Subcutaneous adipose tissue (tissue), 4 donors: ENCODE measurements around the gene GATA2. TPM values are rescaled to one million over a fixed set of nuclear protein-coding genes. Genes with fewer than 3 reads are reported as not detected.

Source experiments
- CTCF ChIP-seq: fragments of 450-650 bp; IDR thresholded peaks from one replicate; pipeline ENCODE4 v1.5.1; 2016; ENCODE audit warnings: low read depth, mild to moderate bottlenecking, control low read depth, antibody characterized with exemption, moderate library complexity
- total RNA-seq, 4 donors: library from RNA; depleted of rRNA; stranded (reverse); fragments of >200 nt; gene quantifications; one replicate each; pipeline ENCODE4 v1.1.0, GENCODE V29; 2016

Gene GATA2
- total RNA-seq, 4 donors from 2014 or later: 2.4 to 26.6 (median 11.0) TPM

GRCh38 chr3:128505771-128506170 is 12.8 kb upstream of the GATA2 start:
- TF ChIP-seq CTCF: no peak

- no peak for TF ChIP-seq CTCF
Observed at GRCh38 chr3:128504963-128505730, 12.1 kb upstream of the GATA2 start.

- no peak for TF ChIP-seq CTCF
Observed at GRCh38 chr3:128504533-128504915, 11.5 kb upstream of the GATA2 start.

GRCh38 chr3:128503751-128504532 is 10.9 kb upstream of the GATA2 start:
- TF ChIP-seq CTCF: no peak

GRCh38 chr3:128503164-128503651 is 10.2 kb upstream of the GATA2 start:
- no peak for TF ChIP-seq CTCF

GRCh38 chr3:128502712-128503111 is 9.7 kb upstream of the GATA2 start:
- TF ChIP-seq CTCF: no peak

- no peak for TF ChIP-seq CTCF
Observed at GRCh38 chr3:128501431-128501830, 8.4 kb upstream of the GATA2 start.
